Right lobe of liver (tissue), 6 donors: ENCODE data around the gene HDGF. TPM values are rescaled to one million over a fixed set of nuclear protein-coding genes. Genes with fewer than 3 reads are reported as not detected.

Source experiments
- ATAC-seq, 4 donors: fragments of 200-7000 bp; cut with Tn5 transposase; one replicate each; pipeline ENCODE4 v1.9.1; 2020; ENCODE audit warnings: mild to moderate bottlenecking in 4 of 4, moderate library complexity in 4 of 4
- DNase-seq, 3 donors: peaks; one replicate each; pipeline ENCODE4 v3.0.0-alpha.2; 2020
- H3K27ac ChIP-seq, 3 donors: fragments of 200-600 bp; one replicate each; pipeline ENCODE4 v1.8.0; 2022
- H3K27me3 ChIP-seq, 2 donors: fragments of 200-600 bp; one replicate each; pipeline ENCODE4 v1.8.0; 2022
- H3K36me3 ChIP-seq, 4 donors: fragments of 200-600 bp; sonication (generic) in 1 of 4; one replicate each; pipeline versions ENCODE4 v1.5.1 to v1.8.0; 2017 to 2022; ENCODE audit warnings: control low read depth in 1 of 4
- H3K4me1 ChIP-seq, 4 donors: fragments of 200-600 bp; sonication (generic) in 1 of 4; one replicate each; pipeline versions ENCODE4 v1.5.1 to v1.8.0; 2017 to 2022; ENCODE audit warnings: control low read depth in 1 of 4
- H3K4me3 ChIP-seq, 3 donors: fragments of 200-600 bp; one replicate each; pipeline ENCODE4 v1.8.0; 2022
- H3K9me3 ChIP-seq, 4 donors: fragments of 200-600 bp; sonication (generic) in 1 of 4; one replicate each; pipeline versions ENCODE4 v1.5.1 to v1.8.0; 2017 to 2022; ENCODE audit warnings: control low read depth in 1 of 4
- CTCF ChIP-seq, 4 donors: fragments of 200-600 bp in 3 of 4; fragments of 450-650 bp in 1 of 4; IDR thresholded peaks; one replicate each; pipeline versions ENCODE4 v1.5.1 to v1.8.0; 2016 to 2022; ENCODE audit warnings: antibody characterized with exemption in 4 of 4, mild to moderate bottlenecking in 2 of 4
- POLR2A ChIP-seq: fragments of 450-650 bp; IDR thresholded peaks from one replicate; pipeline ENCODE4 v1.6.1; 2017; ENCODE audit warnings: antibody characterized with exemption, mild to moderate bottlenecking
- WGBS: methylation state at CpG from one replicate; pipeline ENCODE4 v1.1.6; 2018; ENCODE audit warnings: low coverage, low lambda C conversion rate; ENCODE audit not compliant: insufficient coverage; ENCODE audit errors: missing lambda C conversion rate; 5-methylcytosine and 5-hydroxymethylcytosine counted together
- intact Hi-C, 2 donors: fragments of 100-400 bp; cut with DNase I; formaldehyde crosslinking; loops; one replicate each; pipeline versions ENCODE4 v1.11.2 to v1.14.1; 2022
- total RNA-seq, 6 experiments: library from RNA; depleted of rRNA in 2 of 6; stranded (reverse); fragments of >200 nt in 2 of 6; fragmentation: NEBNext Ultra II Directional in 3 of 6; extraction: Animal tissue kit (Norgen Biotek cat#: 25700) in 3 of 6; gene quantifications; one replicate each; pipeline versions ENCODE4 v1.1.0 to v1.2.4, GENCODE V29; 2016 to 2023
- donor health status: DM: no; HTN: yes; CAD: no.
- donor health status: DM: no; HTN: no; CAD: no.
- donor health status: DM: no; HTN: no; CAD: no.
- donor health status: DM: no; HTN: yes; CAD: no.
- donor health status: DM: no; HTN: yes; CAD: no.

Gene HDGF
- total RNA-seq, 6 experiments from 2014 or later: 131 to 192 (median 157) TPM

GRCh38 chr1:156726549-156727226 is 24.8 kb downstream of the HDGF start:
- Histone ChIP-seq H3K36me3 (peaks cover 0 to 22% (median 11%) of the 10 kb centered on the region in 4 donors), H3K4me3 (peak overlapping the region in 2 of 3 donors; percentile 8 to 28), H3K9me3 (no peaks in the 10 kb centered on the region), H3K4me1 (peaks cover 0 to 41% (median 13%) of the 10 kb centered on the region in 4 donors), H3K27ac (no peak overlapping the region), H3K27me3 (no peaks in the 10 kb centered on the region)
- TF ChIP-seq POLR2A: no peak
- peak; percentile 44 for TF ChIP-seq CTCF (IDR thresholded peaks at IDR 0.05)
- DNase-seq: no peak
- intact Hi-C loops: no loop called here
- WGBS: 42% methylated on average over 11 of the region's 15 CpGs
- peak in 1 of 4 donors; percentile 13 for ATAC-seq

- DNase-seq (peak; percentile 88 to 89 (median 89)), ATAC-seq (peak; percentile 80 to 88 (median 80))
- intact Hi-C loops: no loop called here
- 11% methylated on average over 18 of the region's 18 CpGs for WGBS
- TF ChIP-seq POLR2A (no peak), CTCF (IDR thresholded peaks at IDR 0.05) (peak; percentile 86 to 99 (median 96))
- peaks cover 0 to 41% (median 13%) of the 10 kb centered on the region in 4 donors for H3K4me1 ChIP-seq
- no peak overlapping the region for H3K27ac ChIP-seq
- no peaks in the 10 kb centered on the region for H3K9me3 ChIP-seq
- H3K27me3 ChIP-seq: no peaks in the 10 kb centered on the region
- peak overlapping the region; percentile 8 to 28 (median 17) for H3K4me3 ChIP-seq
- peaks cover 0 to 27% (median 12%) of the 10 kb centered on the region in 4 donors for H3K36me3 ChIP-seq
These were observed 25.7 kb downstream of the HDGF start for GRCh38 chr1:156725683-156726280.

GRCh38 chr1:156721535-156721934 is 29.9 kb downstream of the HDGF start:
- no peaks in the 10 kb centered on the region for H3K9me3 ChIP-seq
- H3K4me3 ChIP-seq: no peak overlapping the region
- WGBS: 83% methylated on average over 4 of the region's 4 CpGs
- H3K36me3 ChIP-seq: peaks cover 0 to 28% (median 12%) of the 10 kb centered on the region in 4 donors
- no peak for TF ChIP-seq CTCF (IDR thresholded peaks at IDR 0.05)
- no peak for TF ChIP-seq POLR2A
- ATAC-seq (no peak), DNase-seq (no peak)
- intact Hi-C loops: loop anchor here in 1 of 2 donors (5.0 kb wide), 1 partner anchor 34 kb away; no protein-coding TSS in a partner anchor
- H3K27ac ChIP-seq: no peak overlapping the region
- peaks cover 0 to 18% (median 8%) of the 10 kb centered on the region in 4 donors for H3K4me1 ChIP-seq
- no peaks in the 10 kb centered on the region for H3K27me3 ChIP-seq

- intact Hi-C loops: loop anchor here in 1 of 2 donors (5.0 kb wide), 1 partner anchor 34 kb away; no protein-coding TSS in a partner anchor
- Histone ChIP-seq H3K4me3 (no peak overlapping the region), H3K27me3 (no peaks in the 10 kb centered on the region), H3K4me1 (peaks cover 0 to 14% (median 6%) of the 10 kb centered on the region in 4 donors), H3K9me3 (no peaks in the 10 kb centered on the region), H3K27ac (no peak overlapping the region), H3K36me3 (peaks cover 0 to 28% (median 12%) of the 10 kb centered on the region in 4 donors)
- no peak for DNase-seq
- TF ChIP-seq POLR2A (no peak), CTCF (IDR thresholded peaks at IDR 0.05) (no peak)
- WGBS: 87% methylated on average over 2 of the region's 2 CpGs
- ATAC-seq: no peak
These were observed 30.3 kb downstream of the HDGF start for GRCh38 chr1:156721131-156721530.
